Measurements from ENCODE around the gene TP73.

DNA sequence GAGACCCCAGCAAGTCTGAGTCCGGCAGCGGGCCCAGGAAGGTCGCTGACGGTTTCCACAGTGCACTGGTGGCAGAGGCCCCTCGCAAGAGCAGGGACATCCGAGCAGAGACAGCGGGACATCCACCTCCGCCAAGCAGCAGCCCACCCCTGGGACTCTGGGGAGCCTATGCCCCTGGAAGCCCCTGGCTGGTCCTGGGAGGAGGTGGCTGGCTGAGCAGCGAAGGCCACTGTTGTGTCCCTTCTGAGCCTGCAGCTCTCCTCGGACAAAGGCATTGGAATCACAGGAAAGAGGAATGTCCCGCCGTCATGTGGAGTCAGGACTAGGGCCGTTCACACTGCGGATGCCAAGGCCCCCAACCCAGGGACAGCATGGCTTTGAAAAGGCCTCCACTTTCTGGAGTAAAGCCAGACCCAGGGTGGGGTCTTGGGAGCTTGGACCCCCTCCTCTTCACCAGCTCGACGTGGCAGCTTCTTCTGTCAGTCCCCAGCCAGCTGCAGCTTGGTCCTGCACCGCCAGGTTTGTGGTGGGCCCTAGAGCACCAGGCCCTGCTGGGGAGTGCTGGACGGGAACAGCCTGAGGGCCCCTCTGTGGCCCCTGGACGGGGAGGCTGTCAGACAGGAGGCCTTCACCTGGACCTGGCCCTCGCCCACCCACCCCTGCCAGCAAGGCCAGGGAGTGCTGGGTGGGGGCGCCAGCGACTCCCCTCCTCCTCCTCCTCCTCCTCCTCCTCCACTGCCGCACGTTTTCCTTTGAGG lies 42.4 kb upstream of the TP73 start:
- TF ChIP-seq POLR2AphosphoS5 (IDR thresholded peaks at IDR 0.05) (no peak), CTCF (IDR thresholded peaks at IDR 0.05) (no peak)

All from breast epithelium (tissue), 3 donors.